Motor neuron (in vitro differentiated cells): ENCODE measurements around the gene DDX55. TPM values are rescaled to one million over a fixed set of nuclear protein-coding genes. Genes with fewer than 3 reads are reported as not detected.
"Not testable (repeated sequence)": the region's sequence is repeated elsewhere in the genome, so short reads cannot be mapped to it uniquely, and the experiment has no call there.

Experiments
- ATAC-seq, 8 experiments: fragments of 200-7000 bp; cut with Tn5 transposase; replicated peaks in 6 of 8; 2 replicates each; pipeline ENCODE4 v1.8.0; 2021; ENCODE audit warnings: mild to moderate bottlenecking in 8 of 8, moderate library complexity in 8 of 8
- H3K27ac ChIP-seq, 2 donors: fragments of 250-450 bp; sonication (Bioruptor Pico); 2 replicates each; pipeline ENCODE4 v1.9.0; 2021; ENCODE audit warnings: antibody characterized with exemption in 2 of 2, mild to moderate bottlenecking in 2 of 2, moderate library complexity in 1 of 2
- H3K4me1 ChIP-seq, 2 donors: fragments of 250-450 bp; sonication (Bioruptor Pico); replicated peaks in 1 of 2; 2 replicates each; pipeline ENCODE4 v1.6.1; 2021; ENCODE audit warnings: antibody characterized with exemption in 2 of 2, mild to moderate bottlenecking in 2 of 2, moderate library complexity in 1 of 2
- H3K4me3 ChIP-seq, 5 donors: fragments of 250-450 bp; sonication (Bioruptor Pico); 2 replicates each; pipeline ENCODE4 v1.9.0; 2021; ENCODE audit warnings: antibody characterized with exemption in 5 of 5, mild to moderate bottlenecking in 5 of 5, moderate library complexity in 4 of 5
- WGBS, 10 experiments: fragments of 450-650 bp; shearing (Covaris generic); methylation state at CpG; one replicate each; pipeline ENCODE4 v1.0.0; 2022; 5-methylcytosine and 5-hydroxymethylcytosine counted together
- in situ Hi-C, 9 experiments: fragments of 400-800 bp; cut with MboI; loops; one replicate each; pipeline ENCODE4 v1.15.0; 2021; ENCODE audit warnings: low sequenced_read_pairs in 9 of 9, low pct_unique_long_range_greater_than_20kb in 2 of 9; ENCODE audit not compliant: unreplicated experiment in 9 of 9
- total RNA-seq, 8 experiments: library from RNA; unstranded; fragments of 300-600 nt; gene quantifications; 2 replicates each; pipeline versions ENCODE4 v1.2.3 to v1.2.4, GENCODE V29; 2022

The DDX55 gene
- total RNA-seq, 8 experiments from 2014 or later: 16.1 to 41.4 (median 24.0) TPM

DNA sequence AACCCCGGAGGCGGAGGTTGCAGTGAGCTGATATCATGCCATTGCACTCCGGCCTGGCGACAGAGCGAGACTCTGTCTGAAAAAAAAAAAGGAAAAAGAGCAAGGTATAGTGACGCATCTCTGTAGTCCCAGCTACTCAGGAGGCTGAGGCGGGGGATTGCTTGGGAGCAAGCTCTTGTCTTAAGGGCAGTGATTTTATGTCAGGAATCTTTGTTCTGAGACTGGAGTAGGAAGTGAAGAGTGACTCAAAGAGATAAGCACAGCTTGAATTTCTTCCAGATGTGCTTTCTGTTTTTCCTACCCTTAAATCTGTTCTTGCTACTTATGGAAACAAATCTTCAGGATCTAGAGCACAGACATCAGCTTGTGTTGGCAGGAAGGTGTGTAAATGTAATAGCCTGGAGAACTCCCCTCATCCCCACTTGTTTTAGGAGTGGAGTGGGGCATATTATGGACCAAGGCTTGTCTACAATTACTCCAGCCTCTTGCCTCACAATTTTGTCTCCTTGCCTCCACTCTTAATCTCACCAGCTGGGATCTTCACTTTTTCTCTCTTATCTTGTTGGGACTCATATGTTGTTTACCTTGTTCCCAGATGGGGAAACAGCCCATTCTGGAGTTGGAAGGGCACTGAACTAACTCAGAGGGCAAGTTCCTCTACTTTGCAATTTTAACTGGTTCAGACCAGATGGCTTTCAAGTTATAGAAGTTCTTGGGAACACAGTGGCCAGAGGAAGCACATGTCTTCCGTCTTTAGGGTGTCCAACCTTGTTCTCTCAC, 10.0 kb upstream of the DDX55 start:
- no peak overlapping the region for H3K4me3 ChIP-seq
- H3K27ac ChIP-seq: no peak overlapping the region
- ATAC-seq: no peak
- in situ Hi-C loops: no loop called here
- H3K4me1 ChIP-seq: peaks cover 2 to 9% of the 10 kb centered on the region in 2 donors
- 62 to 100% (median 76%) methylated on average over 1 to 6 of the region's 8 CpGs; no CpG with 5 or more reads in 2 of the 10 experiments for WGBS, 10 experiments

DNA sequence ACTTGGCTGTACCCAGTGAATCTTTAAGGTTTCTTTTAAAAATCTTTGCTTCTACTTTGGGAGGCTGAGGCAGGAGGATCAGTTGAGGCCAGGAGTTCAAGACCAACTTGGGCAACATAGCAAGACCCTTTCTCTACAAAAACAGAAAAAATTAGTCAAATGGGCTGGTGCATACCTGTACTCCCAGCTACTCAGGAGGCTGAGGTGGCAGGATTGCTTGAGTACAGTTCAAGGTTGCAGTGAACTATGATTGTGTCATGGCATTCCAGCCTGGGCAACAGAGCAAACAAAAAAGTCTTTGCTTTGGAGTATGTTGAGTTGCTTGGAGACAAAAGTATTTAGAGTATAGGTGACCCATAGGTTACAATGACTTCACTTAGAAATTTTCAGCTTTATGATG, 6.2 kb upstream of the DDX55 start:
- ATAC-seq: no peak
- Histone ChIP-seq H3K4me3 (no peak overlapping the region), H3K4me1 (peaks cover 0 to under 1% of the 10 kb centered on the region in 2 donors), H3K27ac (no peak overlapping the region)
- in situ Hi-C loops: no loop called here

DNA sequence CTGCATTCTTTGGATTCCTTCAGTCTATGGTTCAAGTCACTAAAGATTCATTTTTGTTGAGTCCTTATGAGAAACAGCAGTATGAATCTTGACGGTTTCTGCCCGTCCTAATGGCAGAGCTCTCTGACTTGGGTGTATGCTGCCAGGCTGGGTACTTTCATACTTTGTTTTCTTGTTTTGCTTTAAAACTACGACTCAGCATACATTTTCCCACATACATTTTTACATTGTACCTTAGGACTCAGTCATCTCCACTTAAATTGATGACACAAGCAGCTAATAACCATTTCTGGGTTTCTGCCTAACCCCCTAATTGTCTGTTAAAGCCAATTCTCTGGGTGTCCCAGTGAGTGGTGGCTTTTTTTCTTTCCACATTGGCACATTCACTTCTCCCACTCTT, 4.8 kb upstream of the DDX55 start:
- no peak overlapping the region for H3K27ac ChIP-seq
- in situ Hi-C loops: no loop called here
- 75 to 100% (median 97%) methylated on average over 1 to 3 of the region's 3 CpGs for WGBS, 10 experiments
- no peak for ATAC-seq
- H3K4me1 ChIP-seq: peaks cover 4 to 7% of the 10 kb centered on the region in 2 donors
- no peak overlapping the region for H3K4me3 ChIP-seq

DNA sequence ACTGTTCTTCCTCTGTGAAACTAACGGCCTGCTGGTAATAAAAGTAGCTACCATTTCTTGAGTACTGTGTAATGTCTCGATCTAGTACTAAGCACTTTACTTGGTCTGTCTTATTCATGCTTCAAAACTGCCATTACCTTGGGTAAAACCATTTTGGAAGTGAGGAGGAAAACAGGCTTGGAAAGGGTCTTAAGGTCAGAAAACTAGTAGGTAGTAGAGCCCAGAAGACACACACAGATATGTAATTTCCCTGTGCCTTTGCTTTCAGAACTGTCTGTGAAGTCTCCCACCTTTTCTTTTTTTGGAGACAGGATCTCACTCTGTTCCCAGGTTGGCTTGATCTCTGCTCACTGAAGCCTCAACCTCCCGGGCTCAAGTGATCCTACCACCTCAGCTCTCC, 3.4 kb upstream of the DDX55 start:
- whole genome bisulfite sequencing, 10 experiments: 76 to 100% (median 88%) methylated on average over 1 to 3 of the region's 3 CpGs; no CpG with 5 or more reads in 2 of the 10 experiments
- peaks cover 13% of the 10 kb centered on the region in 2 donors for H3K4me1 ChIP-seq
- H3K4me3 ChIP-seq: no peak overlapping the region
- no peak for ATAC-seq
- in situ Hi-C loops: no loop called here
- no peak overlapping the region for H3K27ac ChIP-seq

DNA sequence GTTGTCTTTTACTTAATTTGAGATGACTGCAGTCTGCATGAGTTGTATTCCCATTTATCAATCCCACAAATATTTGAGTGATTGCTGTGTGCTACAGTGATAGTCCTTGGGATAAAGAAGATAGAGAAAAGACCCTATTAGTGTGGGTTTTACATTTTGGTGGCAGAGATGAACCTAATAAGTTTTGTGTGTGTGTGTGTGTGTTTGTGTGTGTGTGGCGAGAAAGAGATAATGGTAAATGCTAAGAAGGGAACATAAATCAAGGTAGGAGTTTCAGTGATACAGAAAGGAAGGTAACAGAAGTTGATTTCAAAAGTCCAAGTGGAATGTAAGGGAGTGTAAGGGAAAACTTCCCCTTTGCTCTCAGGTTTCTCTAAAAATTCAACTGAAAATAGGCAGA, 2.6 kb upstream of the DDX55 start:
- Histone ChIP-seq H3K4me3 (no peak overlapping the region), H3K4me1 (peaks cover 13 to 14% of the 10 kb centered on the region in 2 donors), H3K27ac (no peak overlapping the region)
- no peak for ATAC-seq
- in situ Hi-C loops: no loop called here
- 92 to 100% (median 100%) methylated on average over 1 of the region's 1 CpG; no CpG with 5 or more reads in 3 of the 10 experiments for WGBS, 10 experiments

DNA sequence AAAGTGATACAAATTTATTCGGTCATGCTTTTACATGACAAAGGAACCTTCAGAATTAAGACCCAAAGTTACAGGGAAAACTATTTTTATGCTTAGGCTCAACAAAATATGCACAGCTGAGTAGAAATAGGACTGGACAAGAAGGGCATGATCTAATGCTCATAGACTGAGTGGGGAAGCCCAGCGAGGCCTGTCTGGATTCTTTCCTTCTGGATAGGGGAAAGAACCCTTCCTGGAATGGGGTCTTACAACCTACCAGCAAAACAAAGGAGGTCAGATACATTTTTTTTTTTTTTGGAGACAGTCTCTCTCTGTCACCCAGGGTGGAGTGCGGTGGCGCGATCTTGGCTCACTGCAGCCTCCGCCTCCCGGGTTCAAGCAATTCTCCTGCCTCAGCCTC, 2.2 kb upstream of the DDX55 start:
- no peak for ATAC-seq
- peaks cover 13 to 14% of the 10 kb centered on the region in 2 donors for H3K4me1 ChIP-seq
- no peak overlapping the region for H3K27ac ChIP-seq
- in situ Hi-C loops: no loop called here
- 29 to 100% (median 83%) methylated on average over 1 to 7 of the region's 7 CpGs; no CpG with 5 or more reads in 1 of the 10 experiments for WGBS, 10 experiments
- H3K4me3 ChIP-seq: no peak overlapping the region

DNA sequence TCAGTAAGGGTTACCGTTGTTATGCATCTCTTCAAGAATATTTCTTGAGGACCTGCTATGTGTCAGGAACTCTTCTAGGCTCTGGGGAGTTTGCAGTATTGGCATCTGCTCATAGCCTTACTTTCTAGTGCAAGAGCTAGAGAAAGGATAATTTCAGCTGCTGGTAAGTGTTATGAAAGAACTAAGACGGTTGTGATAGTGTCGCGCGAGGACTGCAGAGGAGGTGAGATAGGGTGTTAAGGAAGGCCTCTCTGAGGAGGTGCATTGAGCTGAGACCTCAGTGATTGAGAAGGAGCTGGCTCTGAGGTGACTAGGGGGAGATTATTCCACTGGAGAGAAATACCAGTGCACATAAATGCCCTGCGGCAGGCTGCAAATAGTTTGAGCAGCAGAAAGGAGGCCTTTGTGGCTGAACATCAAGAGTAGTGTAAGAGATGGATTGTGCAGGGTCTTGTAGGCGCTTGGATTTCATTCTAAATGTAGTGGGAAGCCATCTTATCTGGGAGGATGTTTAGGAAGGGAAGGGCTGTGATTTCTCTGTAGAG, 824 bp downstream of the DDX55 start:
- peak overlapping the region; percentile 85 to 90 (median 87) for H3K4me3 ChIP-seq
- in situ Hi-C loops: no loop called here
- 0 to 40% (median 17%) methylated on average over 1 to 6 of the region's 7 CpGs; no CpG with 5 or more reads in 1 of the 10 experiments for WGBS, 10 experiments
- H3K27ac ChIP-seq: peak overlapping the region; percentile 86 to 95
- peaks cover 13 to 14% of the 10 kb centered on the region in 2 donors for H3K4me1 ChIP-seq
- ATAC-seq: no peak

DNA sequence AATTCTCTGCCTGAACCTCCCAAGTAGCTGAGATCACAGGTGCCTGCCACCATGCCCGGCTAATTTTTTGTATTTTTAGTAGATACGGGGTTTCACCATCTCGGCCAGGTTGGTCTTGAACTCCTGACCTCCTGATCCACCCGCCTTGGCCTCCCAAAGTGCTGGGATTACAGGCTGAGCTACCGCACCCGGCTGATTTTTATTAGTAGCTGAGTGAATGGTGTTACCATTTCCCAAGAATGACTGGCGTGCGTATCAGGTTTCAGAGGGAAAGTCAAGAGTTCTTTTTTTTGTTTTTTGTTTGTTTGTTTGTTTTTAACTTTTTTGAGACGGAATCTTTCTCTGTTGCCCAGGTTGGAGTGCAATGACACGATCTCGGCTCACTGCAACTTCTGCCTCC, 1.6 kb downstream of the DDX55 start:
- ATAC-seq, in situ Hi-C loops, H3K27ac ChIP-seq: not testable (repeated sequence)
- Histone ChIP-seq H3K4me1 (peaks cover 13 to 14% of the 10 kb centered on the region in 2 donors), H3K4me3 (peak overlapping the region in 3 of 5 donors; percentile 85 to 87 (median 87))
- WGBS, 10 experiments: 71 to 100% (median 93%) methylated on average over 1 to 9 of the region's 11 CpGs; no CpG with 5 or more reads in 1 of the 10 experiments

DNA sequence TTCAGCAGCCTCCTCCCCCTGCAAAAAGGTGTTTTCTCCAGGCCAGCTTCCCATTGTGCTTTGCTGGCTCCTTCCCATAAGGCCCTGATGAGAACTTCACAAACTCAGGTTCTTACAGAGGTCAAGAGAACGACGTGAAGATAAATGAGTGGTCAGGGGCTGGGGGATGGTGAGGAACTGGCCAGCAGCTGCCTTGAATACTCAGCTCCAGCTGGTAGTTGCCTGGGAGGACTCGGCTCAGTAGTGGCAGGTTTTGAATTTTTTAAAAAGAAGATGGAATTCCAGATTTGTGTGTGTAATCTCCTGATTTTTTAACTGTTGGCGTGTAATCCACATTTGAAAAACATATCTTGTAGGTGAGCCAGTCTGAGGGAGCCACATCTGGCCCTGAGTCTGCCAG, 5.9 kb downstream of the DDX55 start:
- no peak overlapping the region for H3K4me3 ChIP-seq
- WGBS, 10 experiments: 35 to 100% (median 57%) methylated on average over 1 to 4 of the region's 4 CpGs; no CpG with 5 or more reads in 5 of the 10 experiments
- H3K27ac ChIP-seq: no peak overlapping the region
- in situ Hi-C loops: no loop called here
- peaks cover 7 to 8% of the 10 kb centered on the region in 2 donors for H3K4me1 ChIP-seq
- no peak for ATAC-seq

DNA sequence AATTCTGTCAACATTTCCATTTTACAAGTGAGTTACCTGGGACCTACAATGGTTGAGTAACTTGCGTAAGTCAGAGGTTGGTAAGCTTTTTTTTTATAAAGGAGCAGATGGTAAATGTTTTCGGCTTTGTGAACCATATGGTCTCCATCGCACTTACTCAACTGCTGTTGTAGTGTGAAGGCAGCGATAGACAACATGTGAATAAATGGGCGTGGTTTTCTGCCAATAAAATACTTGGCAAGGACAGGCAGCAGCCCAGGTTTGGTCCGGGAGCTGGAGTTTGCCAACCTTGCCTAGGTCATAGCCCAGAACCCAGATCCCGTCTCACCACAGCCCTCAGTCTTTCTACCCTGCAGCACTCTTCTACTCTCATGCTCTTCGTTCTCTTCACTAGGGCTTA, 6.3 kb downstream of the DDX55 start:
- WGBS, 10 experiments: 41 to 100% (median 92%) methylated on average over 2 to 8 of the region's 8 CpGs; no CpG with 5 or more reads in 4 of the 10 experiments
- no peak overlapping the region for H3K27ac ChIP-seq
- ATAC-seq: no peak
- no peak overlapping the region for H3K4me3 ChIP-seq
- peaks cover 4 to 5% of the 10 kb centered on the region in 2 donors for H3K4me1 ChIP-seq
- in situ Hi-C loops: no loop called here

DNA sequence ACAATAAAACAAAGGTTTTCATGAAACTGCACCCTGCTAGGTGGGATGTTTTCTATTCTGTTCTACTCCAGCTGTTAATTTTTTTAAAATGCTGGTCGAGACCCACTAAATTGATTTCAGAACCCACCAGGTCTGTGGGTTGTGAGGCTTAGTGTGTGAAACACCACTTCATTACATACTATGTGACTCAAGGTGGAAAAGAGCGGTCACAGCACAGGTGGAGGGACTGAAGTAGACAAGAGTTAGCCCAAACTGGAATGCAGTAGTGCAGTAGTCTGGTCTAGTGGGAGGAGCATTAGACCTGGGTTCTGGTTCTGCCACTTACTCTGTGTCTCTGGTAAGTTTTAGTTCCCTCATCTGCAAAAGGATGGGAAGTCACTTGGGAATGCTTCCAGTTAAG, 12.2 kb downstream of the DDX55 start:
- Histone ChIP-seq H3K27ac (no peak overlapping the region), H3K4me3 (no peak overlapping the region), H3K4me1 (no peaks in the 10 kb centered on the region)
- WGBS, 10 experiments: 80 to 100% (median 93%) methylated on average over 1 to 2 of the region's 2 CpGs; no CpG with 5 or more reads in 4 of the 10 experiments
- in situ Hi-C loops: no loop called here
- no peak for ATAC-seq

DNA sequence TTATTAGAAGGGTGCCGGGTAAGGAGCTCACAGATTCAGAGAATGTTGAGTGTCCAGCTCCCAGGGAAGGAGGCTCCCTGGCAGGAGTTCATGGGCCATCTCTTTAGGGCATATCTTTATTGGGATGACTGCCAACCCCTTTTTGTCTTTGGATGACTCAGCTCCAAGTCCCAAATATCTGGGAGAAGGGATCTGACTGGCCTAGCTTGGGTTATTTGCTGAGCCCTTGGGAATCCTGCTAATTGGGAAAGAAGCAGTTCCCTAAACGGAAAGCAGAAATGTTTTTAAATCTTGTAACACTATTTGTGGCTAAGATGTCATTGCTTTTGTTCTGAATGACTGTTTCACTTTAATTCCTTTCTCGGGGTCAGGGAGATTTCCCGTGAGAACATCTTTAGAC, 12.6 kb downstream of the DDX55 start:
- ATAC-seq: peak in 1 of 8 experiments; percentile 45
- in situ Hi-C loops: no loop called here
- no peak overlapping the region for H3K4me3 ChIP-seq
- H3K27ac ChIP-seq: no peak overlapping the region
- H3K4me1 ChIP-seq: no peaks in the 10 kb centered on the region
- WGBS, 10 experiments: 18 to 100% (median 88%) methylated on average over 1 to 4 of the region's 4 CpGs

DNA sequence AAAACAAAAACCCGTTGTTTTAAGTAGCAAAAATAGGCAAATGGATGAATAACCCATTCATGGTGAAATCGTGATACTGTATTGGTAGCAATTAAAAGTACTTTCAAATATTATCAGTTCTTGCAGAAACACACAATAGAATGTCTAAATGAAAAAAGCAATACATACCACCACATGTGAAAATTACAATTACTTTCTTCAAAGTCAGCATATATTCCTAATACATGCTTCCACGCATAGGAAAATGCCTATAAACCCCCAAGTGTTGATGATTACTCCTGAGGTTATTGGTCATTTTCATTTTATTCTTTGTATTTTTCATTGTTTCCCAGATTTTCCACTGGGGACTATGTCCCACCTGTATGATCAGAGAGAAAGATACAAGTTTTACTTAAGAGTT, 15.2 kb downstream of the DDX55 start:
- no peaks in the 10 kb centered on the region for H3K4me1 ChIP-seq
- no peak for ATAC-seq
- no peak overlapping the region for H3K4me3 ChIP-seq
- no peak overlapping the region for H3K27ac ChIP-seq
- WGBS, 10 experiments: 85 to 100% (median 90%) methylated on average over 1 to 3 of the region's 3 CpGs; no CpG with 5 or more reads in 3 of the 10 experiments
- in situ Hi-C loops: no loop called here
